ENCODE data around the gene LGR4.

DNA sequence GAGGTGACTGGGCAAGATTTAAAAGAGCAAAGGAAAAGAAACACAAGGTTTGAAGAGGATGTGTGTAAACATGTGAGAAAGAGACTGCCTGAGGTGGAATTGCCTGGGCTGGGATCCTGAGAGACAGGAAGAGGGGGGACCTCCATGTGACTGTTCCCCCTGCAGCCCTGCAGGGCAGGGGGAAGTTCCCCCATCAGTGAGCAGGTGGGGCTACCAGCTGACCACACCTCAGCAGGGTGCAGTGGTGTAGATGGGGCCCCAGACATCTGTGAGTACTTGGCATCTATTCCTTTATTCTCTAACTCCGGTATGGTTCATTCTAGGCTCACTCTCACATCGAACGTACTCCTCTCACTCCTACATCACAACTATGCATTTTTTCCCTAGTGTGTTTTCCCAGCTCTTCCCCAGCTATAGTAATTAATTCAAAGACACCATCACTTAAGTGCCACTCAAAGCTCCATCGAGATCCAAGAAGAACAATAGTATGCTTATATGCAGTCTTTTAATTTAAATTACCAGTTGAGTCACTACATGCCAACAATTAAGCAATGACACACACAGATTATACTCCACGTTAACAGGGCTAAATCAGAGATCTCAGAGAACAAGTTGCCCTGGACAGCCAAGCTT is 42.7 kb downstream of the LGR4 start:
- TF ChIP-seq POLR2AphosphoS5 (IDR thresholded peaks at IDR 0.05): no peak
- TF ChIP-seq, protein P1, sequence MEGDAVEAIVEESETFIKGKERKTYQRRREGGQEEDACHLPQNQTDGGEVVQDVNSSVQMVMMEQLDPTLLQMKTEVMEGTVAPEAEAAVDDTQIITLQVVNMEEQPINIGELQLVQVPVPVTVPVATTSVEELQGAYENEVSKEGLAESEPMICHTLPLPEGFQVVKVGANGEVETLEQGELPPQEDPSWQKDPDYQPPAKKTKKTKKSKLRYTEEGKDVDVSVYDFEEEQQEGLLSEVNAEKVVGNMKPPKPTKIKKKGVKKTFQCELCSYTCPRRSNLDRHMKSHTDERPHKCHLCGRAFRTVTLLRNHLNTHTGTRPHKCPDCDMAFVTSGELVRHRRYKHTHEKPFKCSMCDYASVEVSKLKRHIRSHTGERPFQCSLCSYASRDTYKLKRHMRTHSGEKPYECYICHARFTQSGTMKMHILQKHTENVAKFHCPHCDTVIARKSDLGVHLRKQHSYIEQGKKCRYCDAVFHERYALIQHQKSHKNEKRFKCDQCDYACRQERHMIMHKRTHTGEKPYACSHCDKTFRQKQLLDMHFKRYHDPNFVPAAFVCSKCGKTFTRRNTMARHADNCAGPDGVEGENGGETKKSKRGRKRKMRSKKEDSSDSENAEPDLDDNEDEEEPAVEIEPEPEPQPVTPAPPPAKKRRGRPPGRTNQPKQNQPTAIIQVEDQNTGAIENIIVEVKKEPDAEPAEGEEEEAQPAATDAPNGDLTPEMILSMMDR (IDR thresholded peaks at IDR 0.05 in 8 of 11, conservative IDR thresholded peaks at IDR 0.05 in 3 of 11): no peak
